Chondrocyte (in vitro differentiated cells): Measurements from ENCODE around the gene ZBTB5. TPM values are rescaled to one million over a fixed set of nuclear protein-coding genes. Genes with fewer than 3 reads are reported as not detected.
"Not testable (repeated sequence)": the region's sequence is repeated elsewhere in the genome, so short reads cannot be mapped to it uniquely, and the experiment has no call there.

Source experiments
- DNase-seq: peaks from one replicate; pipeline ENCODE4 v3.0.0; 2021; ENCODE audit warnings: mixed read lengths, low spot score
- H3K27ac Mint-ChIP-seq: one replicate; pipeline ENCODE4 v1.8.0; 2021; ENCODE audit warnings: mild to moderate bottlenecking, moderate library complexity, mixed read lengths; ENCODE audit not compliant: unreplicated experiment
- H3K27me3 Mint-ChIP-seq: 2 replicates; pipeline ENCODE4 v1.8.0; 2021; ENCODE audit warnings: low read depth, mixed read lengths
- H3K36me3 Mint-ChIP-seq: 2 replicates; pipeline ENCODE4 v1.8.0; 2021; ENCODE audit warnings: low read depth, mixed read lengths
- H3K4me1 Mint-ChIP-seq: 2 replicates; pipeline ENCODE4 v1.8.0; 2021; ENCODE audit warnings: low read depth, mild to moderate bottlenecking, mixed read lengths
- H3K4me3 Mint-ChIP-seq: one replicate; pipeline ENCODE4 v1.8.0; 2021; ENCODE audit warnings: mild to moderate bottlenecking, moderate library complexity, mixed read lengths; ENCODE audit not compliant: unreplicated experiment
- H3K9me3 Mint-ChIP-seq: 2 replicates; pipeline ENCODE4 v1.8.0; 2021; ENCODE audit warnings: low read depth, mixed read lengths
- CTCF ChIP-seq: fragments of 200-600 bp; sonication (generic); IDR thresholded peaks from 2 replicates; pipeline ENCODE4 v1.5.0; 2021; ENCODE audit warnings: antibody characterized with exemption, mild to moderate bottlenecking, moderate library complexity
- total RNA-seq: library from RNA; stranded (reverse); gene quantifications from 3 replicates; pipeline ENCODE4 v1.2.1, GENCODE V29; 2021

The ZBTB5 gene
- total RNA-seq, 1 donor from 2014 or later: 14.5 TPM

GRCh38 chr9:37471942-37472684, 6.9 kb upstream of the ZBTB5 start:
- peaks cover 8% of the 10 kb centered on the region for H3K9me3 Mint-ChIP-seq
- H3K27ac Mint-ChIP-seq: peak overlapping the region; percentile 95
- H3K4me1 Mint-ChIP-seq: peaks cover 14% of the 10 kb centered on the region
- peaks cover 4% of the 10 kb centered on the region for H3K27me3 Mint-ChIP-seq
- H3K4me3 Mint-ChIP-seq: peak overlapping the region; percentile 69
- no peak for TF ChIP-seq CTCF
- no peak for DNase-seq
- H3K36me3 Mint-ChIP-seq: no peaks in the 10 kb centered on the region

GRCh38 chr9:37468620-37469019, 3.4 kb upstream of the ZBTB5 start:
- no peak for DNase-seq
- no peak for TF ChIP-seq CTCF
- H3K4me3 Mint-ChIP-seq: no peak overlapping the region
- H3K36me3 Mint-ChIP-seq: no peaks in the 10 kb centered on the region
- H3K4me1 Mint-ChIP-seq: peaks cover 29% of the 10 kb centered on the region
- H3K27me3 Mint-ChIP-seq: no peaks in the 10 kb centered on the region
- H3K27ac Mint-ChIP-seq: no peak overlapping the region
- H3K9me3 Mint-ChIP-seq: no peaks in the 10 kb centered on the region

- DNase-seq: not testable (repeated sequence)
These were observed 2.3 kb upstream of the ZBTB5 start for GRCh38 chr9:37467530-37467929.

GRCh38 chr9:37466037-37466709, 923 bp upstream of the ZBTB5 start:
- no peak for DNase-seq
- peak overlapping the region; percentile 94 for H3K4me3 Mint-ChIP-seq
- H3K27me3 Mint-ChIP-seq: no peaks in the 10 kb centered on the region
- no peaks in the 10 kb centered on the region for H3K36me3 Mint-ChIP-seq
- peak overlapping the region; percentile 99 for H3K27ac Mint-ChIP-seq
- no peaks in the 10 kb centered on the region for H3K9me3 Mint-ChIP-seq
- H3K4me1 Mint-ChIP-seq: peaks cover 34% of the 10 kb centered on the region
- peak; percentile 23 for TF ChIP-seq CTCF

More at GRCh38 chr9:37467530-37467929, 2.3 kb upstream of the ZBTB5 start:
- H3K4me1 Mint-ChIP-seq: peaks cover 38% of the 10 kb centered on the region
- H3K4me3 Mint-ChIP-seq, H3K36me3 Mint-ChIP-seq, H3K9me3 Mint-ChIP-seq, H3K27me3 Mint-ChIP-seq, H3K27ac Mint-ChIP-seq: not testable (repeated sequence)

GRCh38 chr9:37464426-37465248, 613 bp downstream of the ZBTB5 start:
- DNase-seq: no peak
- TF ChIP-seq CTCF: no peak
- Mint-ChIP-seq H3K27me3 (no peaks in the 10 kb centered on the region), H3K9me3 (no peaks in the 10 kb centered on the region), H3K36me3 (no peaks in the 10 kb centered on the region), H3K4me3 (peak overlapping the region; percentile 94), H3K4me1 (peaks cover 36% of the 10 kb centered on the region), H3K27ac (peak overlapping the region; percentile 99)
